HG02571 (cell line): ENCODE measurements around the gene ADAM12.

Source experiments
- ATAC-seq: cut with Tn5 transposase; IDR thresholded peaks from one replicate; pipeline ENCODE4 v1.9.1; 2021; ENCODE audit warnings: mild to moderate bottlenecking, moderate library complexity; ENCODE audit not compliant: unreplicated experiment

The ADAM12 gene

DNA sequence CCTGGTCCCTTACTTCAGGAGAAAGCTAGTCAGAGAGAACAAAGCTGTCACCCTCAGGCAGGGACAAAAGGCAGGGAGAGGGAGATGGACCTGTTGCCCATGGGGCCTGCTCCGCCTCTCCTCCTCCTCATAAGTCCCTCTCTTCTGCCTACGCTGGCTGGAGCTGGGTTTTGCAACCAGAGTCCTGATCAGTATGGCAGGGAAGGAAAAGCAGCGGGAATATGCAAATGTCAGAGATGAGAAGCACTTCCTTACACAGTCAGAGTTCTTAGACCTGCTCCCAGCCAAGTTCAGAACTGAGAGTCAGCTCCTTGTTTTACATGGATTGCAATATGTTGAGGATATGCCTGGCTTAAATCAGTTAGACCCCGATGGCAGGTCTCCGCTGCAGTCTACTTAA, 231.1 kb downstream of the ADAM12 start:
- no peak for ATAC-seq

DNA sequence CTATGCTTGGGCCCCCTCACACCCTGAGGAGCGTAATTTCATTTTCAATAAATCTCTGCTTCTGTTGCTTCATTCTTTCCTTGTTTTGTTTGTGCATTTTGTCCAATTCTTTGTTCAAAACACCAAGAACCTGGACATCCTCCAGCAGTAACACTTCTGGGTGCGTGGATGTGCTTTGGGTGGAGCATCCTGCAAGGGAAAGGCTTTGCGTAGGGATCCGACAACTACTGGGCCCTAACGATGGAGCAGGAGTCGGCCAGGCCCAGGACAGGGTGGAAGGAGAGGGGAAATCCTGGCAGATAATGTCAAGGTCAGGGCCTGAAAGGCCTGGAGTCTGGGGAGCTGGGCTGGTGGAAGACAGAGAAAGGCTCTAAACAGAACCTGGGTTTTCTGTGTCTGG, 231.8 kb downstream of the ADAM12 start:
- no peak for ATAC-seq

DNA sequence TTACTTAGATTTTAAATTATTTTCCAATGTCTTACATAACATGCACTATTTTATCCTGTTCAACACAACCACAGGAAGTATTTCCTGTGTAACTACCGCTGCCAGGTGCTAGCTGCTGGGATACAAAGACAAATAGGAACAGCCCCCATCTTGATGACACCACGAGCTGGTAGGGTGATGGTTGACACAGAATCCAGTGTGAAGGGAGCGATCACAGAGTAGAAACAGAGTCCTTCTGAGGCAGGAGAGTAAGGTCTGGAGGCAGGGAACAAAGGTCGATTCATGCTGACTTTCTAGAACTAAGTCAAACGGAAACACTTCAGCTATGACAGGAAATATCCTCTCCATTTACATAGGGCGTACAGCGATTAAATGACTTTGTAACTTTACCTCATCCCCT, 232.3 kb downstream of the ADAM12 start:
- no peak for ATAC-seq

DNA sequence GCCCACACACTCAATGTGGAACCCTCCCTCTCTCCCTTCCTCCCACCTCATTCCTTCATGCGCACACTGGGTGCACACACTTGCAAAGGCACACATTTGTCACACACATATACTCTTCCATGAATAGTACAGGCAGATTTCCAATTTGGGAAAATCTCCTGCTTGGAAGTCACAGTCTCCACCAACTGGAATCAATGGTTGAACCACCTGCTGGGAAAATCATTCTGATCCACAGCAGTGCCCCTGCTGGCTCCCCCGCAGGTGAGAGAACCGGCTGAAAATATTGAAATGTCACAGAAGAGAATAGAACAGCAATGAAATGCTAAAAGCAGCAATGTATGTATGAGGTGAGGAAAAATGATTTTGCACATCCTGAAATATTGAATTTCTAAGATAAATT, 232.7 kb downstream of the ADAM12 start:
- ATAC-seq, result no peak

DNA sequence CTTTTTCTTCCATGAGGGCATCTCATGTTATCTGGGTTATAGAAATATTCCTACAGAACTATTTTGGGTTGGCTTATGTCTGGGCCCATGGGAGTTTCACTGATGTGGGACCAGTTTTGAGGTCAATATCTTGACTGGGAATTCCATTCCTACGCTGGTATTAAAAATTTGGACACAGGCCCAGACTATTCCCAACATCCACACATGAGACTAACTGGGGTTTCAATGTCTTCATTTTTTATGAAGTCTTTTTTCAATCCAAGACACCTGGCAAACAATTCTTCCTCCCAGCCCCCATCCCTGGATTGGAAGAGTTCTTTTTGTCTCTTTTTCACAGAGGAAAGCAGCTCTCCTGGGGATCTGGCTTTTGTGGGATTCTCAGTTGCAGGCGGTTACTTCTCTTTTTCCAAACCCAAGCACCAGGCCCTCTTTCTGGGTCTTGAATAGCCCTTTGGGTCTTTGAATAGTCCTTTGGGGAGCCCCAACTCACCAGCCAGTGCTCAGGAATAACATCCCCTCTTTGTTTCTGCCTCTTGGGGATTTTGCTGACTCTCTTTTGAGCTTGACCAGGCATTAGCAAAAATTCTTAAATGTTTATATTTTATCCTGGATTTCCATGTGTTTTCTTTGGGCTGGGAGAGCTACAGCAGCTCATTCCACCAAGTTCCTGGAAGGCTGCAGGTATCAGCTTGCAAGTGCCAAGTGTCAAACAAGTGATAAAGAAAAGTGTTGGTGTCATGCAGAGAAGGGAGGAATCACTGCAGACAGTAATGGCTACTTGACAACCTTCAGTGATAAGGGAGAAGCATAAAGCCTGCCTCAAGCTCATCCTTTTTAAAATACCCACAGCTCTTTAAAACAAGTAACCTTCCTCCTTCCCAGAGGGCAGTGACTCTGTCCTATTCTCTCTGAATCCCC, 234.3 kb downstream of the ADAM12 start:
- ATAC-seq, result no peak

DNA sequence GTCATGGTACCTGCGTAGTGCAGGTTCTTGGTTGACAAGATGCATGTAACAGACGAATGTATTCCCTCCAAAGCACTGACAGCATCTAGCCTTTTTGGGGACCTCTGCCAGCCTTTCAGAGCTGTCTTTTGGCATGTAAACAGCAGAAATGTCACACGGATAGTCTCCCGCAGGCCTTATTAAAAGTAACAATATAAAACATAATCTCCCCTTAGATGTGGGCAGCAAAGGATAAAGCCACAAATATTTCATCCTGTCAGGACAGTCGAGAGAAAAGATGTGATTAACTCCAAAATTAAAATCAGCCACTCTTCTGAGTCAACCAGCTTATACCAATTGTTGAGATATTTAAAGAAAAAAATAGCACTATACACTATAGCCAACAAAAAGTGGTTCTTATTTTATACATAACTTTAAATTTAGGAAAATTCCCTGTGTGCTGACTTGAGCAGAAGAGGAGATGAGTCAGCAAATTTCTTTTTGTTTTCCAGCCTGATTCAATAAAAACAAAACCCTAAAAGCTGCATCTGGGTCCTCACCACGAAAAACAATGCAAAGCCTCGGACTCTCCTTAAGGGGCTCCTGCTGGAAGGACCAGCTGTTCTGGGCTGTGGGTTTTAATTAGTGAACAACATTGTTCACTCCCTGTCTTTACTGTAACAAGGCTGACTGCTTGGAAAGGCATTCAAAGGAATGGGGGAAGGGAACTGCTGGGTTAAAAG, 240.2 kb downstream of the ADAM12 start:
- ATAC-seq, result no peak

DNA sequence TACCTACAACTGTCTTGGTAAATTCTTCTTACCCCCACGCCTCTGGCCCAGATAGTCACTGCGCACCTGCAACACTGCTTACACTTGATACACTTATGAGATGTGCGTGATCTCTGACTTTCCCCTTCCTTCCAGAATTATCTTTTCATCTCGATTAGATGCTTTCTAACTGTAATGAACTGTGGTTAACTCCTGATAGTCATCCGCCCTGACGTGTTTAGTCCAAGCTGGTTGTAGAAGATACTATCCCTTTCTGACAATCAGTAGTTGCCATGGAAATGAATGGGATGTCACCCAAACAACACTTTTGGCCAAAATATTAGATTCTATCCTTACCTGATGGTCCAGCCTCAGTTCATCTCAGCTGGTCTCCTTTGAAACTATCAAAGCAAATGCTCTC, 241.5 kb downstream of the ADAM12 start:
- ATAC-seq, result no peak

DNA sequence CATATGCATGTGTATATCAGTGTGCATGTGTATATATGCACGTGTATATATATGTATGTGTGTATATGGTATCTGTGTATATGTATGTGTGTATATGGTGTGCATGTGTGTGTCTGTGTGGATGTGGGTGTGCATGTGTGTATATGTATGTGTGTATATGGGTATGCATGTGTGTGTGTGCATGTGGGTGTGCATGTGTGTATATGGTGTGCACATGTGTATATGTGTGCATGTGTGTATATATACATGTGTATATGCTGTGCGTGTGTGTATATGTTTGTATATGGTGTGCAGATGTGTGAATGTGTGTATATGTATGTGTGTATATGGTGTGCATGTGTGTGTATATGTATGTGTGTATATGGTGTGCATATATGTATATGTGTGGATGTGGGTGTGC, 245.2 kb downstream of the ADAM12 start:
- ATAC-seq, result no peak

DNA sequence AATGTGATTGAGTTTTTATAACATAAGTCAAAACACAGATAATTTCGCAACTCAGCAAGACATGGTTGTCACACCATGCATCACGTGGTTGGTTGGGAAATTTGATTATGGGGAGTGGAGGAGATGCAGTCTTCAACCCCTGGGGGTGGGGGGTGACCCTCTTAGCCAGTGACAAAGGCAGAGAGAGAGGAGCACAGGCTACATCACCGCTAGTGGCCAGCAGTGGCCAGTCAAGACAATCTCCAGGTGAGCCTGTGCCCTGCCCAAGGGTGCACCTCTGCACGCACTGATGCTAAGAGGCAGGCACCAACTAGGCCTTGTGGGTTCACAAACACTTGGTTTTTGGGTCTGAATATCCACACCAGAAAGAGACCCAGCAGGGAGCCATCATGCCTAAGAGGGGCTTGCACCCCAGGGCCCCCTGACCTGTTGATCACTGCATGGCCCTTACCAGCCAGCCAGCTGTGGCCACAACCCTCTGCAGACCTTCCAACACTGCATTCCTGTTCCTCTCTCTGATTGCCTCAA, 247.5 kb downstream of the ADAM12 start:
- ATAC-seq, result no peak

DNA sequence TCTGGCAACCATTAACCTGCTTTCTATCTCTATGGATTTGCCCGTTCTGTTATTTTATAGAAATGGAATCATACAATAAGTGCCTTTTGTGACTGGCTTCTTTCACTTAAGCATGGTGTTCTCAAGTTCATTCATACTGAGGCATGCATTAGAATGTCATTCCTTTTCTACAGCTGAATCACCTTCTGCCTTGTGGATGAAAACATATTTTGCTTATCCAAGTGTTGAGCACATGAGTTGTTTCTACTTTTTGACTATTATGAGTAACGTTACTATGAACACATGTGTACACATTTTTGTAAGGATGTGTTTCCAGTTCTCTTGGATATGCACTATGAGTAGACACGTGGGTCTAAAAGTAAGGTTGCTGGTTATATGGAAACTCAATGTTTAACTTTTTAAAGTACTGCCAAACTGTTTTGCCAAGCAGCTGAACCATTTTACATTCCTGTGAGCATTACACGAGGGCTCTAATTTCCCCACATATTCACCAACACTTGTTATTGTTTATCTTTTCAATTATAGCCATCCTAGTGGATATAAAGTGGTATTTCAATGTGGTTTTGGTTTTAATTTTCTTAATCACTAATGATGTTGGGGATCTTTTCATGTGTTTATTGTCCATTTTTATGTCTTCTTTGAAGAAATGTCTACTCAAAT, 250.6 kb downstream of the ADAM12 start:
- no peak for ATAC-seq

DNA sequence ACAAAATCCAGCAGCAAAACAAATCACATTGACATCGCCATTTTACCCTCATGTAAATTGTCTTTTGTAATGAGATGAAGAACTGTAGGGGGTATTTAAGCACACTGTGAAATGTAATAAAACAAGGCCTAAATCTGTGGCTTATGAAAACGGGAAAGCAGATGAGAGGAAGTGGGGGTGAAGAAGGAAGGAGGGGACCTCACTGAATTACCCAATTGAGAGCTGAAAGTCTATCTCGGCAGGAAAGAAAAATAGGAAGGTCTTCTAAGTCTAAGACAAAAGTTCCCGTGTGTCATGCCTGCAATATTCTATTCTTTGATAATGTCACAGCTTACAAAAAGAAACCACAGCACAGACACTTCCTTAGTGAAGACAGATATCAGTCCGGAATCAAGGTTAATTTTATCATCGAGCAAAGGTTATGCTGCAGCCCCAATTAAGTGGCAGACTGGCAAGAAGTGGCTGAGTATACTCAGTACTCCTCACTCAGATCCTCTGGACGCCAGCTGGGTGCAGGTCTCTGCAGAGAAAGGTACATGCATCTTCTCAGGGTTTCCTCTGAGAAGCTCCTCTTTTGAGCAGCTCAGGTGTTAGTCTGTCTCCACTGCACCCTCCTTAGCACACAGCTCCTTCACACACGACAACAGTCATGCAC, 252.2 kb downstream of the ADAM12 start:
- ATAC-seq, result no peak

DNA sequence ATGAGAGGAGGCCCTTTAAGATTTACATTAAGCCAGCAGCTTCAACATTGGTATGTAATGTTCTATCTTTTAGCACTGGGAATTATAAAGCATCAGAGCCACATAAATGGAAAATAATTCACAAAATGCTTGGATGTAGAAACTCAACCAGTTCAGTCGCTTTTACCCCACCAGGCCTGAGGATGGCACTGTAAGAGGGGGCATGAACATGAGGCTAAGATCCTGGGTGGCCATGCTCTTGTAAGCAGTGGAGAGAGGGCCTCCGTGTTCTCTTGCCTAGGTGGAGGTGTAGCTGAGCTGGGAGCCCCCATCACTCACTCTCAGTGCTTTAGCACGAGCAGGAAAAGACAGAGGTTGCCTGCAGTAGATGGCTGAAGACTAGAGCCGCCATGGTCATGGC, 253.1 kb downstream of the ADAM12 start:
- ATAC-seq, result no peak

DNA sequence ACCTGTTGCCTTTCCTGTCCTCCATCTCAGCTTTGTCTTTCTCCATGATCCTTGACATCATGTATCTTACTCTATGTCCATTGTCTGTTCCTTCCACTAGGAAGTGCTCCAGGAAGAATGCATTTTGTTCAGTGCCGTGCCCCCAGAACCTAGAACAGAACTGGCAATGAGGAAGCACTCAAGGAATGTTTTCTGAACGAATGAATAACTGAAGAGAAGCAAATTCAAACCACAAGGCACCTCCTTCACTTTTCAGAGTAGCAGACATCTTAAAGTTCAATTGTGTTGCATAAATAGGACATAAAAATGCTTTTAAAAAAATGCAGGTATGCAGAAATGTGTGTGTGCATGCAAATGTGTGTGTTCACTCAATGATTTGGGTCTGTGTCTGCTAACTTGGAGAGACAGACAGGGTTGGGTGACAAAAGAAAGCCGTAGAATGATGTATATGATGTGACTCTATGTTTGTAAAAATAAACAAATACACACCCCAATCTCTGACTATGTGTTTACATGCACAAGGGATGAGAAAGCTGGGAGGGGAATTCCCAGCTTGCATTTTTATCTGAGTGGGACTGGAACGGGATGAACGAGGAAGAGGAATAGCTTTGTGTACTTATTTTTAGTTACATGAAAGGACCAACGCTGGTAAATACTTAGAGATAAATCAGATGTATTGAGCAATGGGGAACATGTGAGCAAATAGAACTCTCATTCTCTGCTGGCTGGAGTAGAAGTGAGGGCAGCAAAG, 254.2 kb downstream of the ADAM12 start:
- ATAC-seq, result no peak

DNA sequence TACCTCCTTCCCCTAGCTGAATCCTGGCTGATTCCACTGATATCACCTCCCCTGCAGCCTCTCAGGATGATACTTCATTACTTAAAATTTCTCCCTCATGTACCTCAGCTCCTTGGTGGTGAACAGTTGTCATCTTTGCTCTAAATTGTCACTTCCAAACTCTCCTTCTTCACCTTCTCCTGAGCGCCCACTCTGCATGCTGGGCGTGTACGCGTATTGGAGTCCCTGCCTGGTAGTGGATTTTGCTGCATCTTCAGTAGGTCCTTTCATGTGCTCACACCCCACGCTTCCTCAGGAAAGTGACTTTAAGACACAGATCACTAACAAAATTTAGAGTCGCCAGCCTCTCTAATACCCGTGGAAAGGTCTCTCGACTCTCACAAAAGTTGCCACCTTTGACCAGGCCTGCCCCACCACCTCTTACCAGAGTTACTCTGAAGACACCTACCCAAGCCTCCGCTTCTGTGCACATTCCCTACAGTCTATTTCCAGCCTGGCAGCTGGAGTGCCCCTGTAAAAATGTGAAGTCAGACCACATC, 255.1 kb downstream of the ADAM12 start:
- no peak for ATAC-seq

DNA sequence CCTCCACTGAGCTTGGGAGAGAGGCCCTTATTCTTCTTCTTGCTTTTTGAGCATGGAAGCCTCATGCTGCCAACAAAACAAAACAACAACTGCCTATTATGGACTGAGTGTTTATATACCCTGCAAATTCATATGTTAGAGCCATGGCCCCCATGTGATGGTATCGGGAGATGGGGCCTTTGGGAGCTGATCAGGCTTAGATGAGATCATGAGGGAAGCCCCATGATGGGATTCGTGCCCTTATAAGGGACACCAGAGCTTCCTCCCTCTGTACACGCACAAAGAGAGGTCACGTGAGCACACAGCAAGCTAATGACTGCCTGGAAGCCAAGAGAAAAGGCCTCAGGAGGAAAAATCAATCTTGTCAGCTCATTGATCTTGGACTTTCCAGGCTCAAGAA, 256.9 kb downstream of the ADAM12 start:
- ATAC-seq, result no peak

DNA sequence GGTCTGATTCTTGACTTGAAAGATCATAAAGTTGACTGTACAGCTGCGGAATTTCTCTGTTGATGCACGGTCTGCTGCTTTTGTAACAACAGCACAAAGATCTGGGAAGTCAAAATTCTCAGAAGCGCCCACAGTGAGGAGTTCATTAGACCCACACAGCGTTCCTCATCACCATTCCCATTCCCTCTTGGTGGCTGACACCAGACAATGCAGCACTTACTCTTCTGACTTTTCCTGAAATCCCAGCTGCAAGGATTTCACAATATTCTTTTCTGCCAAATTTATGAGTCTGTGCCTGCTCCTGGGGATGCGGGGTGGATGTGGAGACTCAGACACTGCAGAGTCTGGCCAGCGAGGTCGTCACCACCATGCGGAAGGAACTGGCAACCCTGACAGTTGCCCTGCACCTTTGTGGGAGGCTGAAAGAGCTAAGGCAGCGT, 258.0 kb downstream of the ADAM12 start:
- ATAC-seq, result no peak

DNA sequence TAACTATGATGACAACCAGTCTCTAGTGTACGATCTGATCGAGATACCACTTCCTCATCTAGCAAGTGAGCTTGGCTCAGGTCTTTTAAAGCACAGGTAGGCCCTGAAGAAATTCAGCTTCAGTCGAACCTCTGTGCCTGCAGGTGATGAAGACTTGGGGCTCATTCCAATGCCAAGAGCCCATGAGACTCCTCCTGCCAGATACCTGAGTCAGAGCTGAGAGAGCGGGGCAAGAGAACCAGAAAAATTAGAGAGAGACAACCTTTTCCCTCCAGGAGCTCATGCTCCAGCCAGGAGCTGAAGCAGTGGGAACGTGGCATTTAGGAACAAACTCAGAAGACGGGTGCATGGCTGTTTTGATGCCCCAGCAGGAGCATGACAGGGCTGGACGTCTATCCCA, 259.3 kb downstream of the ADAM12 start:
- no peak for ATAC-seq

DNA sequence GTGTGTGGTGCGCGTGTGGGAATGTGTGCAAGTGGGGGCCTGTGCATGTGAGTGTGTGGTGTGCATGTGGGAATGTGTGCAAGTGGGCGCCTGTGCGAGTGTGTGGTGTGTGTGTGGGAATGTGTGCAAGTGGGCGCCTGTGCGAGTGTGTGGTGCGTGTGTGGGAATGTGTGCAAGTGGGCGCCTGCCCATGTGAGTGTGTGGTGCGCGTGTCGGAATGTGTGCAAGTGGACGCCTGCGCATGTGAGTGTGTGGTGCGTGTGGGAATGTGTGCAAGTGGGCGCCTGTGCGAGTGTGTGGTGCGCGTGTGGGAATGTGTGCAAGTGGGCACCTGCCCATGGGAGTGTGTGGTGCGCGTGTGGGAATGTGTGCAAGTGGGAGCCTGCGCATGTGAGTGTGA, 259.7 kb downstream of the ADAM12 start:
- no peak for ATAC-seq

DNA sequence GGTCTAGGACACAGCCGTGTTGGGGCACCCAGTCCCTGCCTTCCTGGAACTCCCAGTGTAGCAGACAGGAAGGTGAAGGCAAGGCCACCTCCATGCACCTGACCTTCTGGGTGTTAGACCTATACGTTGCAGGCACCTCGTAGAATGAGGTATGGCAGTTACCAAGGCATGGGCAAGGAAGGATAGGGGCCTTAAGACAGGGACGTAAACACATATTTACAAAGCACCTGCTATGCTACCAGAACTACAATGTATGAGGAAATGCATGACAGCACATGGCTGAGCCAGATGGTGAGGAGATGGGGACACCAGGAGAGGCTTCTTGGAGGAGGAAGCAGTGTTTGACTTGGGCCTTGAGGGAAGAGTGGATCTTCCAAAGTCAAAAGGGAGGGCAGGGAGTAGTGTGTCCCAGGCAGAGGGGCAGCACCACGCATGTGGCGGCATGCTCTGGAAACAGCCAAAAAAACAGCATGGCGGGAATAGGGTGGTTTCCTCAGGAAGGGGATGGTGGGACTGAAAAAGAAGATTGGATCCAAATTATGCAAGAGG, 260.7 kb downstream of the ADAM12 start:
- no peak for ATAC-seq

DNA sequence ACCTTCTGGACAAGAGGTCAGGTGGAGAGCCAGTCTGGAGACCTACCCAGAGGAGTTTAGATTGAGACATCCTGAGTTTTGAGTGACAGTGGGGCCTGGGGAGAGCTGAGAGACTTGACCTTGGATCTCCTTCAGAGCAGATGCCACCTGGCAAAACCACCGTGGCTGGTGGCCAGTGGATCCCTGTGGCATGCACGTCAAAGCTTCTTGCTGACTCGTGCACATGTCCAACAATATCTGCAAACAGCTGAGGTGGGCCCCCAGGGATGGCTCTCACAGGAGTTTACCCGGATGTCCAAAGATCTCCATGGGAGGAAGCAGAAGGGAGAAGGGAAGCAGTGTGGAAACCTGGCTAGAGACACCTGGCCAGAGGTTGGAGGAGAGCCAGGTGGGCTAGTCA, 261.4 kb downstream of the ADAM12 start:
- no peak for ATAC-seq
